H9 (cell line): ENCODE data around the gene NUP35. TPM values are rescaled to one million over a fixed set of nuclear protein-coding genes. Genes with fewer than 3 reads are reported as not detected.
"Not testable (repeated sequence)": the region's sequence is repeated elsewhere in the genome, so short reads cannot be mapped to it uniquely, and the experiment has no call there.

Source experiments
- DNase-seq: peaks from one replicate; pipeline ENCODE4 v3.0.0-alpha.2; 2017
- H2AFZ ChIP-seq: one replicate; pipeline ENCODE4 v1.6.1; 2013; ENCODE audit warnings: mild to moderate bottlenecking, low read length, control low read depth, moderate library complexity
- H2AK5ac ChIP-seq: 2 replicates; pipeline ENCODE4 v1.6.1; 2013; ENCODE audit warnings: low read length, control low read depth, mixed read lengths; ENCODE audit not compliant: insufficient read length
- H2BK120ac ChIP-seq: one replicate; pipeline ENCODE4 v1.6.1; 2013; ENCODE audit warnings: low read depth, mild to moderate bottlenecking, low read length, control low read depth, inconsistent platforms; ENCODE audit not compliant: poor library complexity, severe bottlenecking
- H2BK12ac ChIP-seq: 2 replicates; pipeline ENCODE4 v1.6.1; 2013; ENCODE audit warnings: low read length, control low read depth, mixed read lengths, low read depth; ENCODE audit not compliant: insufficient read length
- H2BK15ac ChIP-seq: 2 replicates; pipeline ENCODE4 v1.6.1; 2013; ENCODE audit warnings: low read depth, low read length, control low read depth
- H2BK20ac ChIP-seq: one replicate; pipeline ENCODE4 v1.6.1; 2013; ENCODE audit warnings: low read depth, mild to moderate bottlenecking, low read length, control low read depth, inconsistent platforms; ENCODE audit not compliant: poor library complexity, severe bottlenecking
- H2BK5ac ChIP-seq: 2 replicates; pipeline ENCODE4 v1.6.1; 2013; ENCODE audit warnings: low read length, control low read depth, mixed read lengths; ENCODE audit not compliant: insufficient read length
- H3K14ac ChIP-seq: 2 replicates; pipeline ENCODE4 v1.6.1; 2013; ENCODE audit warnings: low read length, control low read depth; ENCODE audit not compliant: insufficient read depth
- H3K18ac ChIP-seq: 2 replicates; pipeline ENCODE4 v1.6.1; 2013; ENCODE audit warnings: low read depth, mild to moderate bottlenecking, mixed read lengths, low read length, control low read depth; ENCODE audit not compliant: insufficient read length
- H3K23ac ChIP-seq: 2 replicates; pipeline ENCODE4 v1.6.1; 2013; ENCODE audit warnings: low read length, control low read depth, mixed read lengths, low read depth; ENCODE audit not compliant: insufficient read length
- H3K23me2 ChIP-seq: 2 replicates; pipeline ENCODE4 v1.6.1; 2013; ENCODE audit warnings: low read depth, mild to moderate bottlenecking, mixed read lengths, low read length, control low read depth; ENCODE audit not compliant: insufficient read length, poor library complexity, severe bottlenecking
- H3K27ac ChIP-seq: 2 replicates; pipeline ENCODE4 v1.5.1; 2013; ENCODE audit warnings: low read length, control low read depth, mixed read lengths, low read depth; ENCODE audit not compliant: insufficient read length
- H3K27me3 ChIP-seq: 2 replicates; pipeline ENCODE4 v1.6.1; 2013; ENCODE audit warnings: low read length, control low read depth, inconsistent platforms; ENCODE audit not compliant: insufficient read depth
- H3K4ac ChIP-seq: 2 replicates; pipeline ENCODE4 v1.6.1; 2013; ENCODE audit warnings: low read depth, mild to moderate bottlenecking, control low read depth, inconsistent platforms, low read length, moderate library complexity
- H3K4me1 ChIP-seq: 2 replicates; pipeline ENCODE4 v1.6.1; 2013; ENCODE audit warnings: low read length, control low read depth, inconsistent platforms; ENCODE audit not compliant: insufficient read depth
- H3K4me2 ChIP-seq: 2 replicates; pipeline ENCODE4 v1.6.1; 2013; ENCODE audit warnings: low read length, control low read depth, mixed read lengths; ENCODE audit not compliant: insufficient read length, insufficient read depth
- H3K56ac ChIP-seq: 2 replicates; pipeline ENCODE4 v1.6.1; 2013; ENCODE audit warnings: low read depth, mild to moderate bottlenecking, mixed read lengths, low read length, control low read depth; ENCODE audit not compliant: insufficient read length
- H3K79me1 ChIP-seq: 2 replicates; pipeline ENCODE4 v1.6.1; 2013; ENCODE audit warnings: low read depth, mild to moderate bottlenecking, moderate library complexity, low read length, control low read depth, inconsistent platforms; ENCODE audit not compliant: insufficient read depth, poor library complexity, severe bottlenecking
- H3K79me2 ChIP-seq: 2 replicates; pipeline ENCODE4 v1.6.1; 2013; ENCODE audit warnings: low read length, control low read depth, inconsistent platforms; ENCODE audit not compliant: insufficient read depth
- H3K9ac ChIP-seq: 2 replicates; pipeline ENCODE4 v1.6.1; 2013; ENCODE audit warnings: low read length, control low read depth, mixed read lengths; ENCODE audit not compliant: insufficient read length; ENCODE audit errors: extremely low read depth
- H3K9me3 ChIP-seq: one replicate; pipeline ENCODE4 v1.6.1; 2013; ENCODE audit warnings: low read depth, low read length, inconsistent platforms; ENCODE audit not compliant: control insufficient read depth
- H3T11ph ChIP-seq: one replicate; pipeline ENCODE4 v1.6.1; 2013; ENCODE audit warnings: mild to moderate bottlenecking, low read length, control low read depth, inconsistent platforms
- H4K20me1 ChIP-seq: one replicate; pipeline ENCODE4 v1.6.1; 2013; ENCODE audit not compliant: control insufficient read depth, insufficient read length, insufficient read depth
- H4K5ac ChIP-seq: 2 replicates; pipeline ENCODE4 v1.6.1; 2013; ENCODE audit warnings: low read depth, mild to moderate bottlenecking, mixed read lengths, low read length, control low read depth; ENCODE audit not compliant: insufficient read length
- H4K8ac ChIP-seq: replicated peaks from 2 replicates; pipeline ENCODE4 v1.6.1; 2013; ENCODE audit warnings: low read length, control low read depth, mixed read lengths, low read depth; ENCODE audit not compliant: insufficient read length
- H4K91ac ChIP-seq: 2 replicates; pipeline ENCODE4 v1.6.1; 2013; ENCODE audit warnings: low read depth, mild to moderate bottlenecking, moderate library complexity, mixed read lengths, low read length, control low read depth; ENCODE audit not compliant: insufficient read length
- H3K27ac Mint-ChIP-seq, 3 experiments: 2 replicates in 2 of 3; 3 replicates in 1 of 3; pipeline ENCODE4 v1.8.0; 2020 to 2021; ENCODE audit warnings: mixed read lengths in 3 of 3, mild to moderate bottlenecking in 1 of 3, moderate library complexity in 1 of 3
- H3K27me3 Mint-ChIP-seq: 2 replicates; pipeline ENCODE4 v1.8.0; 2021; ENCODE audit warnings: low read depth, mild to moderate bottlenecking, moderate library complexity, mixed read lengths
- H3K36me3 Mint-ChIP-seq, 3 experiments: 2 replicates in 2 of 3; 3 replicates in 1 of 3; pipeline ENCODE4 v1.8.0; 2020 to 2021; ENCODE audit warnings: low read depth in 3 of 3, mixed read lengths in 3 of 3; ENCODE audit not compliant: insufficient read depth in 1 of 3
- H3K4me1 Mint-ChIP-seq, 2 experiments: 2 replicates each; pipeline ENCODE4 v1.8.0; 2020; ENCODE audit warnings: mixed read lengths in 2 of 2
- H3K4me3 Mint-ChIP-seq, 2 experiments: 2 replicates in 1 of 2; 3 replicates in 1 of 2; pipeline ENCODE4 v1.8.0; 2020 to 2021; ENCODE audit warnings: mild to moderate bottlenecking in 2 of 2, mixed read lengths in 2 of 2, moderate library complexity in 1 of 2
- H3K9me3 Mint-ChIP-seq, 2 experiments: 2 replicates in 1 of 2; 3 replicates in 1 of 2; pipeline ENCODE4 v1.8.0; 2020; ENCODE audit warnings: mild to moderate bottlenecking in 2 of 2, mixed read lengths in 2 of 2, moderate library complexity in 1 of 2
- WGBS: extraction: QIAGEN DNeasy Blood & Tissue Kit; methylation state at CpG from one replicate; pipeline ENCODE4 v1.1.7; 2013; ENCODE audit warnings: missing lambda C conversion rate, low lambda C conversion rate, mixed read lengths; ENCODE audit not compliant: insufficient read length; ENCODE audit errors: extremely low coverage; 5-methylcytosine and 5-hydroxymethylcytosine counted together
- total RNA-seq: library from RNA; stranded (reverse); gene quantifications from 2 replicates; pipeline ENCODE4 v1.2.1, GENCODE V29; 2021
- TF ChIP-seq, protein P1 (sequence below): fragments of 200-600 bp; sonication (generic); conservative IDR thresholded peaks from 3 replicates; pipeline ENCODE4 v1.8.0; 2021; ENCODE audit warnings: antibody characterized with exemption, mild to moderate bottlenecking

Gene NUP35
- total RNA-seq, 1 experiment from 2014 or later = 53.6 TPM

DNA sequence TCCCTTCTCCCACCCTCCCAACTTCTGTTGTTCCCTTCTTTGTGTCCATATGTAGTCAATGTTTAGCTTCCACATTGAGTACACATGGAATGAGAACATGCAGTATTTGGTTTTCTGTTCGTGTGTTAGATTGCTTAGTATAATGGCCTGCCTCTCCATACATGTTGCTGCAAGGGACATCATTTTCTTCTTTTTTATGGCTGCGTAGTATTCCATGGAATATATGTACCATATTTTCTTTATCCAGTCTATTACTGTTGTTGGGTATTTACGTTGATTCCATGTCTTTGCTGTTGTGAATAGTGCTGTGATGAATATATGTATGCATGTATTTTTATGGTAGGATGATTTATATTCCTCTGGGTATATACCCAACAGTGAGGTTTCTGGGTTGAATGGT lies 42.0 kb downstream of the NUP35 start:
- peaks cover 0 to 5% of the 10 kb centered on the region in 2 experiments; a peak in 1 of 5 replicates for H3K9me3 Mint-ChIP-seq
- Histone ChIP-seq H4K20me1 (no peaks in the 10 kb centered on the region), H4K5ac (no peak overlapping the region), H3K23me2 (no peaks in the 10 kb centered on the region), H4K91ac (no peak overlapping the region), H3K9ac (no peak overlapping the region), H3K27me3 (no peaks in the 10 kb centered on the region), H2AFZ (no peak overlapping the region), H3K18ac (no peak overlapping the region), H2BK15ac (no peak overlapping the region), H3K79me1 (no peaks in the 10 kb centered on the region), H2BK20ac (no peak overlapping the region), H2BK5ac (no peak overlapping the region), H3T11ph (no peak overlapping the region), H3K79me2 (peaks cover 6% of the 10 kb centered on the region; the same call in 1 of the 2 replicates), H2BK120ac (no peak overlapping the region), H3K14ac (no peak overlapping the region), H4K8ac (no peak overlapping the region), H3K9me3 (no peaks in the 10 kb centered on the region), H3K4me2 (no peak overlapping the region), H2AK5ac (no peak overlapping the region), H3K4me1 (no peaks in the 10 kb centered on the region), H3K4ac (no peak overlapping the region), H3K27ac (no peak overlapping the region), H3K23ac (no peak overlapping the region), H2BK12ac (no peak overlapping the region), H3K56ac (no peak overlapping the region)
- no peak overlapping the region for H3K4me3 Mint-ChIP-seq
- DNase-seq = no peak
- H3K27me3 Mint-ChIP-seq = no peaks in the 10 kb centered on the region
- TF ChIP-seq, protein P1, sequence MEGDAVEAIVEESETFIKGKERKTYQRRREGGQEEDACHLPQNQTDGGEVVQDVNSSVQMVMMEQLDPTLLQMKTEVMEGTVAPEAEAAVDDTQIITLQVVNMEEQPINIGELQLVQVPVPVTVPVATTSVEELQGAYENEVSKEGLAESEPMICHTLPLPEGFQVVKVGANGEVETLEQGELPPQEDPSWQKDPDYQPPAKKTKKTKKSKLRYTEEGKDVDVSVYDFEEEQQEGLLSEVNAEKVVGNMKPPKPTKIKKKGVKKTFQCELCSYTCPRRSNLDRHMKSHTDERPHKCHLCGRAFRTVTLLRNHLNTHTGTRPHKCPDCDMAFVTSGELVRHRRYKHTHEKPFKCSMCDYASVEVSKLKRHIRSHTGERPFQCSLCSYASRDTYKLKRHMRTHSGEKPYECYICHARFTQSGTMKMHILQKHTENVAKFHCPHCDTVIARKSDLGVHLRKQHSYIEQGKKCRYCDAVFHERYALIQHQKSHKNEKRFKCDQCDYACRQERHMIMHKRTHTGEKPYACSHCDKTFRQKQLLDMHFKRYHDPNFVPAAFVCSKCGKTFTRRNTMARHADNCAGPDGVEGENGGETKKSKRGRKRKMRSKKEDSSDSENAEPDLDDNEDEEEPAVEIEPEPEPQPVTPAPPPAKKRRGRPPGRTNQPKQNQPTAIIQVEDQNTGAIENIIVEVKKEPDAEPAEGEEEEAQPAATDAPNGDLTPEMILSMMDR = no peak
- no CpG with 5 or more reads among the region's 3 CpGs for WGBS
- H3K36me3 Mint-ChIP-seq = peaks cover 66 to 77% (median 70%) of the 10 kb centered on the region in 3 experiments
- peaks cover 3 to 9% of the 10 kb centered on the region in 2 experiments; a peak in 2 of 4 replicates for H3K4me1 Mint-ChIP-seq
- H3K27ac Mint-ChIP-seq = no peak overlapping the region; a peak in 1 of 7 replicates

DNA sequence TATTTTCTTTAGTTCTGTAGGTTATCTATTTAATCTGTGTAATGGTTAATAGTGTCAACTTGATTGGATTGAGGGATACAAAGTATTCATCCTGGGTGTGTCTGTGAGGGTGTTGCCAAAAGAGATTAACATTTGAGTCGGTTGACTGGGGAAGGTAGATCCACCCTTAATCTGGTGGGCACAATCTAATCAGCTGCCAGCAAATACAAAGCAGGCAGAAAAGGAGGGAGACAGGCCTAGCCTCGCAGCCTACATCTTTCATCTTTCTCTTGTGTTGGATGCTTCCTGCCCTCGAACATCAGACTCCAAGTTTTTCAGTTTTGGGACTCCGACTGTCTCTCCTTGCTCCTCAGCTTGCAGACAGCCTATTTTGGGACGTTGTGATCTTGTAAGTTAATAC lies 42.7 kb downstream of the NUP35 start:
- not testable (repeated sequence) for H3K4me1 ChIP-seq, H2AK5ac ChIP-seq, H3K4me3 Mint-ChIP-seq, H2BK20ac ChIP-seq, H3K4ac ChIP-seq, H2BK12ac ChIP-seq, H3K9me3 Mint-ChIP-seq, H3K14ac ChIP-seq, H3K27me3 Mint-ChIP-seq, H2AFZ ChIP-seq, H4K91ac ChIP-seq, H3T11ph ChIP-seq, H2BK5ac ChIP-seq, H3K4me2 ChIP-seq, H3K79me2 ChIP-seq, H3K9me3 ChIP-seq, DNase-seq, H2BK15ac ChIP-seq, H3K27ac ChIP-seq, H4K8ac ChIP-seq, H2BK120ac ChIP-seq, H3K23me2 ChIP-seq, H3K23ac ChIP-seq, H4K20me1 ChIP-seq, H3K9ac ChIP-seq, H3K56ac ChIP-seq, H3K27me3 ChIP-seq, H4K5ac ChIP-seq, H3K27ac Mint-ChIP-seq, H3K18ac ChIP-seq, H3K79me1 ChIP-seq
- WGBS = no CpG with 5 or more reads among the region's 5 CpGs
- Mint-ChIP-seq H3K4me1 (peaks cover 5 to 11% of the 10 kb centered on the region in 2 experiments; a peak in 2 of 4 replicates), H3K36me3 (peaks cover 60 to 74% (median 63%) of the 10 kb centered on the region in 3 experiments)
